Measurements from ENCODE around the gene RAB11FIP4. TPM values are rescaled to one million over a fixed set of nuclear protein-coding genes. Genes with fewer than 3 reads are reported as not detected.

The RAB11FIP4 gene
- total RNA-seq, 3 donors from 2014 or later: 1.9 to 18.7 (median 11.8) TPM

- intact Hi-C loops (cut with DNase I; ENCODE audit: low total_unique reads): no loop called here
- DNase-seq (ENCODE audit: low spot score in 2 of 2): no peak
- Histone ChIP-seq H3K36me3 (no peaks in the 10 kb centered on the region), H3K9me3 (no peaks in the 10 kb centered on the region), H3K27ac (no peak overlapping the region), H3K27me3 (no peaks in the 10 kb centered on the region), H3K4me3 (no peak overlapping the region), H3K4me1 (no peaks in the 10 kb centered on the region)
- TF ChIP-seq POLR2A (IDR thresholded peaks at IDR 0.05) (no peak), CTCF (IDR thresholded peaks at IDR 0.05) (no peak), POLR2AphosphoS5 (IDR thresholded peaks at IDR 0.05) (no peak)
These were observed 51.9 kb downstream of the RAB11FIP4 start for GRCh38 chr17:31443386-31443785.

GRCh38 chr17:31444026-31444425 lies 52.6 kb downstream of the RAB11FIP4 start:
- H3K4me1 ChIP-seq: no peaks in the 10 kb centered on the region
- DNase-seq (ENCODE audit: low spot score in 2 of 2): no peak
- TF ChIP-seq POLR2AphosphoS5 (IDR thresholded peaks at IDR 0.05) (no peak), POLR2A (IDR thresholded peaks at IDR 0.05) (no peak), CTCF (IDR thresholded peaks at IDR 0.05) (no peak)
- H3K36me3 ChIP-seq: no peaks in the 10 kb centered on the region
- H3K4me3 ChIP-seq: no peak overlapping the region
- H3K27me3 ChIP-seq: no peaks in the 10 kb centered on the region
- no peak overlapping the region for H3K27ac ChIP-seq
- intact Hi-C loops (cut with DNase I; ENCODE audit: low total_unique reads): no loop called here
- H3K9me3 ChIP-seq: no peaks in the 10 kb centered on the region

GRCh38 chr17:31446195-31446967 lies 54.9 kb downstream of the RAB11FIP4 start:
- DNase-seq (ENCODE audit: low spot score in 2 of 2): no peak
- intact Hi-C loops (cut with DNase I; ENCODE audit: low total_unique reads): no loop called here
- H3K36me3 ChIP-seq: no peaks in the 10 kb centered on the region
- no peak overlapping the region for H3K4me3 ChIP-seq
- no peaks in the 10 kb centered on the region for H3K4me1 ChIP-seq
- H3K27me3 ChIP-seq: no peaks in the 10 kb centered on the region
- TF ChIP-seq CTCF (IDR thresholded peaks at IDR 0.05): no peak
- TF ChIP-seq POLR2A (IDR thresholded peaks at IDR 0.05): no peak
- no peak for TF ChIP-seq POLR2AphosphoS5 (IDR thresholded peaks at IDR 0.05)
- H3K9me3 ChIP-seq: no peaks in the 10 kb centered on the region
- no peak overlapping the region for H3K27ac ChIP-seq

- intact Hi-C loops (cut with DNase I; ENCODE audit: low total_unique reads): no loop called here
- no peak for DNase-seq (ENCODE audit: low spot score in 2 of 2)
These were observed 57.1 kb downstream of the RAB11FIP4 start for GRCh38 chr17:31448467-31449077.

More at GRCh38 chr17:31448467-31449077, 57.1 kb downstream of the RAB11FIP4 start:
- TF ChIP-seq CTCF (IDR thresholded peaks at IDR 0.05) (no peak), POLR2AphosphoS5 (IDR thresholded peaks at IDR 0.05) (no peak), POLR2A (IDR thresholded peaks at IDR 0.05) (no peak)
- H3K27ac ChIP-seq: no peak overlapping the region
- H3K9me3 ChIP-seq: no peaks in the 10 kb centered on the region
- H3K36me3 ChIP-seq: no peaks in the 10 kb centered on the region
- no peaks in the 10 kb centered on the region for H3K27me3 ChIP-seq
- no peaks in the 10 kb centered on the region for H3K4me1 ChIP-seq
- no peak overlapping the region for H3K4me3 ChIP-seq

All from breast epithelium (tissue), 4 donors.